Lower lobe of right lung (tissue), 2 donors: ENCODE data around the gene DDO. TPM values are rescaled to one million over a fixed set of nuclear protein-coding genes. Genes with fewer than 3 reads are reported as not detected.
A peak's percentile ranks its signal among the peaks of the same experiment; 100 is the strongest.

ENCODE experiments used
- ATAC-seq, 2 donors: fragments of 200-7000 bp; cut with Tn5 transposase; one replicate each; pipeline ENCODE4 v1.9.1; 2020 to 2022; ENCODE audit warnings: mild to moderate bottlenecking in 2 of 2, moderate library complexity in 2 of 2
- DNase-seq: peaks from one replicate; pipeline ENCODE4 v3.0.0-alpha.2; 2020
- H3K27ac ChIP-seq: fragments of 200-600 bp; one replicate; pipeline ENCODE4 v1.8.0; 2022
- H3K27me3 ChIP-seq: fragments of 200-600 bp; one replicate; pipeline ENCODE4 v1.8.0; 2022; ENCODE audit warnings: low read depth
- H3K36me3 ChIP-seq: fragments of 200-600 bp; one replicate; pipeline ENCODE4 v1.8.0; 2022; ENCODE audit warnings: mild to moderate bottlenecking
- H3K4me1 ChIP-seq: fragments of 200-600 bp; one replicate; pipeline ENCODE4 v1.8.0; 2022
- H3K4me3 ChIP-seq: fragments of 200-600 bp; one replicate; pipeline ENCODE4 v1.8.0; 2022; ENCODE audit warnings: mild to moderate bottlenecking
- H3K9me3 ChIP-seq: fragments of 200-600 bp; one replicate; pipeline ENCODE4 v1.8.0; 2022
- CTCF ChIP-seq: fragments of 200-600 bp; IDR thresholded peaks from one replicate; pipeline ENCODE4 v1.8.0; 2022; ENCODE audit warnings: antibody characterized with exemption, mild to moderate bottlenecking
- intact Hi-C: fragments of 100-400 bp; cut with DNase I; formaldehyde crosslinking; loops from one replicate; pipeline ENCODE4 v1.11.0; 2022
- total RNA-seq: library from RNA; stranded (reverse); fragmentation: NEBNext Ultra II Directional; extraction: Animal tissue kit (Norgen Biotek cat#: 25700); gene quantifications from one replicate; pipeline ENCODE4 v1.2.1, GENCODE V29; 2021
- donor health status: DM: no; HTN: yes; CAD: no; lungs with severe emphysema.

Gene DDO
- total RNA-seq, 1 donor from 2014 or later, result 10.8 TPM

GRCh38 chr6:110400208-110400607 is 15.2 kb downstream of the DDO start:
- peak in 1 of 2 donors; percentile 41 for ATAC-seq
- H3K27ac ChIP-seq, result peak overlapping the region; percentile 19

GRCh38 chr6:110399219-110400071 is 15.9 kb downstream of the DDO start:
- intact Hi-C loops, result no loop called here
- DNase-seq, result no peak

More at GRCh38 chr6:110400208-110400607, 15.2 kb downstream of the DDO start:
- H3K9me3 ChIP-seq, result no peaks in the 10 kb centered on the region
- intact Hi-C loops, result no loop called here
- peak overlapping the region; percentile 47 for H3K4me3 ChIP-seq
- H3K36me3 ChIP-seq, result no peaks in the 10 kb centered on the region
- DNase-seq, result no peak
- H3K4me1 ChIP-seq, result peaks cover 9% of the 10 kb centered on the region
- TF ChIP-seq CTCF, result no peak
- H3K27me3 ChIP-seq, result no peaks in the 10 kb centered on the region

GRCh38 chr6:110398778-110399177 is 16.6 kb downstream of the DDO start:
- DNase-seq (no peak), ATAC-seq (no peak)
- Histone ChIP-seq H3K4me3 (no peak overlapping the region), H3K36me3 (no peaks in the 10 kb centered on the region), H3K4me1 (peaks cover 9% of the 10 kb centered on the region), H3K27ac (no peak overlapping the region), H3K27me3 (no peaks in the 10 kb centered on the region), H3K9me3 (no peaks in the 10 kb centered on the region)
- no peak for TF ChIP-seq CTCF
- intact Hi-C loops, result no loop called here

More at GRCh38 chr6:110399219-110400071, 15.9 kb downstream of the DDO start:
- H3K9me3 ChIP-seq, result no peaks in the 10 kb centered on the region
- H3K36me3 ChIP-seq, result no peaks in the 10 kb centered on the region
- peak overlapping the region; percentile 47 for H3K4me3 ChIP-seq
- TF ChIP-seq CTCF, result no peak
- H3K27me3 ChIP-seq, result no peaks in the 10 kb centered on the region
- peak overlapping the region; percentile 19 for H3K27ac ChIP-seq
- peaks cover 9% of the 10 kb centered on the region for H3K4me1 ChIP-seq
- peak; percentile 41 to 48 for ATAC-seq

- no peak overlapping the region for H3K4me3 ChIP-seq
- TF ChIP-seq CTCF, result no peak
- no peak overlapping the region for H3K27ac ChIP-seq
- no peaks in the 10 kb centered on the region for H3K9me3 ChIP-seq
- ATAC-seq, result no peak
- H3K27me3 ChIP-seq, result no peaks in the 10 kb centered on the region
- H3K36me3 ChIP-seq, result no peaks in the 10 kb centered on the region
- intact Hi-C loops, result no loop called here
- no peak for DNase-seq
- peaks cover 16% of the 10 kb centered on the region for H3K4me1 ChIP-seq
Measured at GRCh38 chr6:110395221-110395620, 20.2 kb downstream of the DDO start.

GRCh38 chr6:110394409-110394808 is 21.0 kb downstream of the DDO start:
- ATAC-seq (no peak), DNase-seq (no peak)
- peaks cover 15% of the 10 kb centered on the region for H3K4me1 ChIP-seq
- H3K4me3 ChIP-seq, result no peak overlapping the region
- no peak for TF ChIP-seq CTCF
- intact Hi-C loops, result no loop called here
- H3K27ac ChIP-seq, result no peak overlapping the region
- H3K36me3 ChIP-seq, result no peaks in the 10 kb centered on the region
- H3K27me3 ChIP-seq, result no peaks in the 10 kb centered on the region
- H3K9me3 ChIP-seq, result no peaks in the 10 kb centered on the region
